H1 (cell line): ENCODE results near the gene ZC3H7B. TPM values are rescaled to one million over a fixed set of nuclear protein-coding genes. Genes with fewer than 3 reads are reported as not detected.

Experiments
- CTCF ChIA-PET: fragments of 300-600 bp; sonication (Branson Sonifier 250); formaldehyde crosslinking; loops from one replicate; lab custom pipeline; 2021; ENCODE audit not compliant: partially characterized antibody; lab: Charles Lee
- POLR2A ChIA-PET: fragments of 300-600 bp; sonication (Branson Sonifier 250); formaldehyde crosslinking; loops from one replicate; lab custom pipeline; 2021; ENCODE audit warnings: inconsistent platforms; ENCODE audit not compliant: partially characterized antibody; lab: Charles Lee
- DNase-seq, 2 experiments: peaks; one replicate each; pipeline versions ENCODE4 v3.0.0 to v3.0.0-alpha.2; 2010 to 2022; ENCODE audit warnings: low spot score in 2 of 2, low read depth in 1 of 2, mixed read lengths in 1 of 2
- FAIRE-seq: peaks from 2 replicates; lab custom pipeline; 2011; peaks lifted over from hg19 to GRCh38; lab: Jason Lieb, UNC
- H2AFZ ChIP-seq: 2 replicates; pipeline ENCODE4 v1.8.1; 2012; ENCODE audit warnings: low read length, inconsistent platforms
- H2AK5ac ChIP-seq: 2 replicates; pipeline ENCODE4 v1.6.1; 2013; ENCODE audit warnings: low read depth, low read length
- H2BK120ac ChIP-seq: replicated peaks from 2 replicates; pipeline ENCODE3; 2013; ENCODE audit warnings: low read depth, low read length, inconsistent platforms
- H2BK12ac ChIP-seq: 2 replicates; pipeline ENCODE4 v1.6.1; 2013; ENCODE audit warnings: low read depth, low read length
- H2BK15ac ChIP-seq: 2 replicates; pipeline ENCODE4 v1.6.1; 2013; ENCODE audit warnings: low read length
- H2BK20ac ChIP-seq: 2 replicates; pipeline ENCODE4 v1.6.1; 2013; ENCODE audit warnings: low read length
- H2BK5ac ChIP-seq: 2 replicates; pipeline ENCODE4 v1.6.1; 2013; ENCODE audit warnings: low read depth, low read length
- H3K14ac ChIP-seq: 2 replicates; pipeline ENCODE4 v1.6.1; 2013; ENCODE audit warnings: inconsistent platforms; ENCODE audit not compliant: insufficient read length
- H3K18ac ChIP-seq: 2 replicates; pipeline ENCODE4 v1.6.1; 2013; ENCODE audit warnings: low read length; ENCODE audit errors: extremely low read depth
- H3K23ac ChIP-seq: 2 replicates; pipeline ENCODE4 v1.6.1; 2013; ENCODE audit warnings: inconsistent platforms; ENCODE audit not compliant: insufficient read length
- H3K23me2 ChIP-seq: 2 replicates; pipeline ENCODE4 v1.6.1; 2013; ENCODE audit warnings: low read depth, low read length
- H3K27ac ChIP-seq: 2 replicates; pipeline ENCODE4 v1.6.1; 2011; ENCODE audit warnings: low read depth, low read length, inconsistent platforms
- H3K27me3 ChIP-seq, 4 experiments: replicated peaks in 1 of 4; 1 replicate in 1 of 4; 2 replicates in 3 of 4; pipeline versions ENCODE4 v1.6.1 to v1.8.1; 2011 to 2013; ENCODE audit warnings: low read length in 3 of 4, mild to moderate bottlenecking in 3 of 4, inconsistent platforms in 2 of 4, mixed read lengths in 2 of 4, moderate library complexity in 1 of 4; ENCODE audit not compliant: control insufficient read depth in 3 of 4, insufficient read depth in 3 of 4; ENCODE audit errors: extremely low read depth in 1 of 4
- H3K36me3 ChIP-seq, 4 experiments: 2 replicates each; pipeline versions ENCODE4 v1.6.1 to v1.8.1; 2011 to 2013; ENCODE audit warnings: mild to moderate bottlenecking in 4 of 4, low read length in 3 of 4, moderate library complexity in 2 of 4, control low read depth in 1 of 4, inconsistent platforms in 1 of 4; ENCODE audit not compliant: insufficient read depth in 4 of 4, control insufficient read depth in 2 of 4
- H3K4ac ChIP-seq: replicated peaks from 2 replicates; pipeline ENCODE3; 2013; ENCODE audit warnings: low read length, low read depth, mixed read lengths, inconsistent platforms; ENCODE audit not compliant: insufficient read length
- H3K4me1 ChIP-seq, 4 experiments: replicated peaks in 1 of 4; 1 replicate in 1 of 4; 2 replicates in 3 of 4; pipeline versions ENCODE4 v1.6.1 to v1.8.1; 2011 to 2013; ENCODE audit warnings: low read length in 3 of 4, inconsistent platforms in 2 of 4, mixed read lengths in 1 of 4; ENCODE audit not compliant: insufficient read depth in 4 of 4, control insufficient read depth in 3 of 4
- H3K4me2 ChIP-seq, 2 experiments: 2 replicates each; pipeline versions ENCODE4 v1.6.1 to v1.8.1; 2011 to 2013; ENCODE audit warnings: low read depth in 2 of 2, low read length in 2 of 2, control low read depth in 1 of 2, inconsistent platforms in 1 of 2, mild to moderate bottlenecking in 1 of 2; ENCODE audit not compliant: insufficient read depth in 1 of 2
- H3K4me3 ChIP-seq, 4 experiments: fragments of 200-600, 300-600 bp in 1 of 4; sonication (generic), shearing (Covaris generic), sonication (Bioruptor Twin) in 1 of 4; 2 replicates each; pipeline versions ENCODE4 v1.5.1 to v1.8.1; 2011 to 2016; ENCODE audit warnings: low read length in 4 of 4, low read depth in 3 of 4, control low read depth in 2 of 4, inconsistent platforms in 2 of 4, mild to moderate bottlenecking in 2 of 4, mixed read lengths in 1 of 4, moderate library complexity in 1 of 4; ENCODE audit not compliant: insufficient read depth in 2 of 4; ENCODE audit errors: extremely low read depth in 1 of 4
- H3K56ac ChIP-seq: replicated peaks from 2 replicates; pipeline ENCODE3; 2013; ENCODE audit warnings: low read depth, mild to moderate bottlenecking, mixed read lengths, low read length, inconsistent platforms; ENCODE audit not compliant: insufficient read length
- H3K79me1 ChIP-seq: 2 replicates; pipeline ENCODE4 v1.6.1; 2013; ENCODE audit warnings: low read depth, low read length, control low read depth
- H3K79me2 ChIP-seq, 2 experiments: 2 replicates each; pipeline versions ENCODE4 v1.6.1 to v1.8.1; 2012 to 2013; ENCODE audit warnings: low read length in 2 of 2, mild to moderate bottlenecking in 2 of 2, inconsistent platforms in 1 of 2; ENCODE audit not compliant: insufficient read depth in 2 of 2, control insufficient read depth in 1 of 2
- H3K9ac ChIP-seq, 4 experiments: replicated peaks in 1 of 4; 1 replicate in 1 of 4; 2 replicates in 3 of 4; pipeline versions ENCODE4 v1.6.1 to v1.8.1; 2011 to 2013; ENCODE audit warnings: low read depth in 3 of 4, low read length in 3 of 4, control low read depth in 2 of 4, mild to moderate bottlenecking in 2 of 4, moderate library complexity in 2 of 4, inconsistent platforms in 1 of 4; ENCODE audit errors: extremely low read depth in 1 of 4
- H3K9me3 ChIP-seq, 2 experiments: 2 replicates each; pipeline versions ENCODE4 v1.6.1 to v1.8.1; 2012 to 2013; ENCODE audit warnings: mild to moderate bottlenecking in 2 of 2, moderate library complexity in 2 of 2, control low read depth in 1 of 2, inconsistent platforms in 1 of 2, low read depth in 1 of 2, low read length in 1 of 2, mixed read lengths in 1 of 2; ENCODE audit not compliant: insufficient read depth in 2 of 2
- H4K20me1 ChIP-seq, 2 experiments: replicated peaks in 1 of 2; 2 replicates each; pipeline versions ENCODE3 to v1.8.1; 2011 to 2013; ENCODE audit warnings: inconsistent platforms in 2 of 2, low read length in 2 of 2, mild to moderate bottlenecking in 1 of 2; ENCODE audit not compliant: insufficient read depth in 2 of 2, control insufficient read depth in 1 of 2
- H4K5ac ChIP-seq: 2 replicates; pipeline ENCODE4 v1.6.1; 2013; ENCODE audit warnings: low read length, low read depth, mixed read lengths, inconsistent platforms; ENCODE audit not compliant: insufficient read length
- H4K8ac ChIP-seq: 2 replicates; pipeline ENCODE4 v1.8.0; 2013; ENCODE audit warnings: mild to moderate bottlenecking, moderate library complexity, low read length, inconsistent platforms; ENCODE audit not compliant: insufficient read depth; ENCODE audit errors: extremely low read depth
- H4K91ac ChIP-seq: replicated peaks from 2 replicates; pipeline ENCODE3; 2013; ENCODE audit warnings: low read length, mixed read lengths, inconsistent platforms; ENCODE audit not compliant: insufficient read length
- CEBPB ChIP-seq: IDR thresholded peaks from 2 replicates; pipeline ENCODE4 v1.6.1; 2012; ENCODE audit warnings: low read depth, low read length
- WGBS, 2 experiments: shearing (Covaris generic) in 1 of 2; methylation state at CpG; one replicate each; pipeline versions ENCODE4 v1.1.6 to v1.1.7; 2013 to 2015; ENCODE audit warnings: low lambda C conversion rate in 2 of 2, mixed read lengths in 2 of 2, inconsistent platforms in 1 of 2, low coverage in 1 of 2, missing lambda C conversion rate in 1 of 2; ENCODE audit not compliant: insufficient replicate concordance in 2 of 2, insufficient coverage in 1 of 2, insufficient read length in 1 of 2; ENCODE audit errors: extremely low coverage in 1 of 2, missing lambda C conversion rate in 1 of 2; 5-methylcytosine and 5-hydroxymethylcytosine counted together
- polyA plus RNA-seq, 7 experiments: library from polyadenylated mRNA; depleted of rRNA in 3 of 7; stranded (reverse) in 5 of 7; unstranded in 2 of 7; fragments of >200 nt in 5 of 7; fragments of 200-250 nt in 2 of 7; gene quantifications; 1 replicate in 5 of 7; 2 replicates in 1 of 7; 4 replicates in 1 of 7; pipeline versions ENCODE4 v1.2.1 to v1.2.3, GENCODE V29; 2011 to 2013; ENCODE audit warnings: missing spikeins in 2 of 7, mixed read lengths in 2 of 7
- total RNA-seq: library from RNA; stranded (reverse); fragmentation: NEBNext Ultra II Directional; extraction: Animal tissue kit (Norgen Biotek cat#: 25700); gene quantifications from 2 replicates; pipeline ENCODE4 v1.2.1, GENCODE V29; 2021

Gene ZC3H7B
- total and polyA plus RNA-seq, 2 of the 8 experiments (the other 6 are each of a cell fraction or from before 2014, with no cell fraction given) = 35.5 to 78.6 TPM

- H3K9ac ChIP-seq = no peak overlapping the region
- no peak overlapping the region for H2BK120ac ChIP-seq
- H3K9me3 ChIP-seq = no peaks in the 10 kb centered on the region
- no peak overlapping the region for H3K56ac ChIP-seq
- H3K79me1 ChIP-seq = no peaks in the 10 kb centered on the region
- peaks cover 10 to 25% (median 16%) of the 10 kb centered on the region in 4 experiments for H3K4me1 ChIP-seq
- no peak overlapping the region; the same call in 1 of the 2 replicates for H4K8ac ChIP-seq
- 92% methylated on average over 13 of the region's 13 CpGs; no CpG with 5 or more reads in 1 of the 2 experiments for WGBS, 2 experiments
- no peaks in the 10 kb centered on the region for H3K23me2 ChIP-seq
- H3K27me3 ChIP-seq = no peaks in the 10 kb centered on the region; a peak in 1 of 7 replicates
- H3K4me2 ChIP-seq = no peak overlapping the region
- FAIRE-seq = no peak
- H3K18ac ChIP-seq = no peak overlapping the region
- no peak overlapping the region for H3K14ac ChIP-seq
- no peak for TF ChIP-seq CEBPB
- H2BK20ac ChIP-seq = no peak overlapping the region
- H3K36me3 ChIP-seq = peaks cover 0 to 8% (median 0%) of the 10 kb centered on the region in 4 experiments; a peak in 5 of 8 replicates
- H3K4ac ChIP-seq = no peak overlapping the region
- H2AFZ ChIP-seq = no peak overlapping the region
- no peak overlapping the region for H2BK15ac ChIP-seq
- H3K79me2 ChIP-seq = no peaks in the 10 kb centered on the region
- ChIA-PET CTCF (interaction anchor here (0.8 to 1.5 kb wide), 2 partner anchors 14 to 156 kb away, joined by 4 read pairs; no protein-coding TSS in a partner anchor), POLR2A (interaction anchor here (0.6 to 11.5 kb wide), 15 partner anchors 8 to 358 kb away, joined by 3 to 129 read pairs (median 6); partner anchors contain the start of genes TEF, TOB2 and ZC3H7B)
- H2BK12ac ChIP-seq = no peak overlapping the region
- DNase-seq = no peak
- H3K27ac ChIP-seq = no peak overlapping the region
- H4K5ac ChIP-seq = no peak overlapping the region
- no peak overlapping the region for H2AK5ac ChIP-seq
- no peak overlapping the region for H3K4me3 ChIP-seq
- H2BK5ac ChIP-seq = no peak overlapping the region
- no peak overlapping the region for H3K23ac ChIP-seq
- H4K20me1 ChIP-seq = peaks cover 0 to 2% of the 10 kb centered on the region in 2 experiments
- H4K91ac ChIP-seq = no peak overlapping the region
Observed at GRCh38 chr22:41361716-41362310, 60.5 kb downstream of the ZC3H7B start.
